ENCODE data around the gene NAGLU. TPM values are rescaled to one million over a fixed set of nuclear protein-coding genes. Genes with fewer than 3 reads are reported as not detected.
A peak's percentile ranks its signal among the peaks of the same experiment; 100 is the strongest.

Gene NAGLU
- total and polyA plus RNA-seq, 2 of the 13 experiments (the other 11 are each of a cell fraction or from before 2014, with no cell fraction given), result 28.2 to 40.1 TPM

DNA sequence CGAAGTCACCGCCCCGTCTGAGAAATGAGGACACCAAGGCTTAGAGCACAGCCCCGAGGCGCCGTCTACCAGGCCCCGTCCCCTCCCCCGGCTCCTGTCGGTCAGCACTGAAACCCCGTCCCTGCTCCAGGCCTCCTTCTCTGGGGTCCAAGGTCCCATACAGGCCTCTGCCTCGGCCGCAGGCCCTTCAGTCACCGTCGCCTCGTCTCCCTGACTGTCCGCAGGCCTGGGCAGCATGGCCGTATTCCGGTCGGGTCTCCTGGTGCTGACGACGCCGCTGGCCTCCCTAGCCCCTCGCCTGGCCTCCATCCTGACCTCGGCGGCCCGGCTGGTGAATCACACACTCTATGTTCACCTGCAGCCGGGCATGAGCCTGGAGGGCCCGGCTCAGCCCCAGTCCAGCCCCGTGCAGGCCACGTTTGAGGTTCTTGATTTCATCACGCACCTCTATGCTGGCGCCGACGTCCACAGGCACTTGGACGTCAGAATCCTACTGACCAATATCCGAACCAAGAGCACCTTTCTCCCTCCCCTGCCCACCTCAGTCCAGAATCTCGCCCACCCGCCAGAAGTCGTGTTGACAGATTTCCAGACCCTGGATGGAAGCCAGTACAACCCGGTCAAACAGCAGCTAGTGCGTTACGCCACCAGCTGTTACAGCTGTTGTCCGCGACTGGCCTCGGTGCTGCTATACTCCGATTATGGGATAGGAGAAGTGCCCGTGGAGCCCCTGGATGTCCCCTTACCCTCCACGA, 26.5 kb downstream of the NAGLU start (continued):
- TF ChIP-seq, protein P1, sequence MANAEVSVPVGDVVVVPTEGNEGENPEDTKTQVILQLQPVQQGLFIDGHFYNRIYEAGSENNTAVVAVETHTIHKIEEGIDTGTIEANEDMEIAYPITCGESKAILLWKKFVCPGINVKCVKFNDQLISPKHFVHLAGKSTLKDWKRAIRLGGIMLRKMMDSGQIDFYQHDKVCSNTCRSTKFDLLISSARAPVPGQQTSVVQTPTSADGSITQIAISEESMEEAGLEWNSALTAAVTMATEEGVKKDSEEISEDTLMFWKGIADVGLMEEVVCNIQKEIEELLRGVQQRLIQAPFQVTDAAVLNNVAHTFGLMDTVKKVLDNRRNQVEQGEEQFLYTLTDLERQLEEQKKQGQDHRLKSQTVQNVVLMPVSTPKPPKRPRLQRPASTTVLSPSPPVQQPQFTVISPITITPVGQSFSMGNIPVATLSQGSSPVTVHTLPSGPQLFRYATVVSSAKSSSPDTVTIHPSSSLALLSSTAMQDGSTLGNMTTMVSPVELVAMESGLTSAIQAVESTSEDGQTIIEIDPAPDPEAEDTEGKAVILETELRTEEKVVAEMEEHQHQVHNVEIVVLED (CRISPR knock-in tag; IDR thresholded peaks at IDR 0.05; ENCODE audit: borderline replicate concordance), result no peak; the same call in 1 of the 2 replicates
- 0 out of 2 replicates have a peak, but pooled peaks have one; percentile 19 for TF ChIP-seq U2AF2 (IDR thresholded peaks at IDR 0.05; ENCODE audit: low read depth, low read length)
- peak; percentile 51; the same call in 1 of the 2 replicates for TF ChIP-seq ZNF431 (CRISPR knock-in tag; IDR thresholded peaks at IDR 0.05; ENCODE audit: borderline replicate concordance, low read depth)
- TF ChIP-seq ZNF644 (CRISPR knock-in tag; IDR thresholded peaks at IDR 0.05; ENCODE audit: low read depth), result 0 out of 2 replicates have a peak, but pooled peaks have one; percentile 3
- no peak for TF ChIP-seq SP140L (CRISPR knock-in tag; IDR thresholded peaks at IDR 0.05; ENCODE audit: borderline replicate concordance)
- TF ChIP-seq SOX6 (IDR thresholded peaks at IDR 0.05), result no peak
- TF ChIP-seq SOX6 (CRISPR knock-in tag; IDR thresholded peaks at IDR 0.05), result peak; percentile 19; the same call in 1 of the 2 replicates
- TF ChIP-seq HES4 (CRISPR knock-in tag; IDR thresholded peaks at IDR 0.05; ENCODE audit: borderline replicate concordance), result peak; percentile 72
- no peak; the same call in 1 of the 2 replicates for TF ChIP-seq NCOR1 (IDR thresholded peaks at IDR 0.05; ENCODE audit: borderline replicate concordance, low read length)
- TF ChIP-seq EED (CRISPR knock-in tag; IDR thresholded peaks at IDR 0.05), result no peak; the same call in 1 of the 2 replicates
- TF ChIP-seq, protein P2, sequence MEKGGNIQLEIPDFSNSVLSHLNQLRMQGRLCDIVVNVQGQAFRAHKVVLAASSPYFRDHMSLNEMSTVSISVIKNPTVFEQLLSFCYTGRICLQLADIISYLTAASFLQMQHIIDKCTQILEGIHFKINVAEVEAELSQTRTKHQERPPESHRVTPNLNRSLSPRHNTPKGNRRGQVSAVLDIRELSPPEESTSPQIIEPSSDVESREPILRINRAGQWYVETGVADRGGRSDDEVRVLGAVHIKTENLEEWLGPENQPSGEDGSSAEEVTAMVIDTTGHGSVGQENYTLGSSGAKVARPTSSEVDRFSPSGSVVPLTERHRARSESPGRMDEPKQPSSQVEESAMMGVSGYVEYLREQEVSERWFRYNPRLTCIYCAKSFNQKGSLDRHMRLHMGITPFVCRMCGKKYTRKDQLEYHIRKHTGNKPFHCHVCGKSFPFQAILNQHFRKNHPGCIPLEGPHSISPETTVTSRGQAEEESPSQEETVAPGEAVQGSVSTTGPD (CRISPR knock-in tag; IDR thresholded peaks at IDR 0.05), result peak; percentile 73
- 0 out of 2 replicates have a peak, but pooled peaks have one; percentile 4 for TF ChIP-seq ETV6 (CRISPR knock-in tag; conservative IDR thresholded peaks at IDR 0.05)
- TF ChIP-seq, protein P3, sequence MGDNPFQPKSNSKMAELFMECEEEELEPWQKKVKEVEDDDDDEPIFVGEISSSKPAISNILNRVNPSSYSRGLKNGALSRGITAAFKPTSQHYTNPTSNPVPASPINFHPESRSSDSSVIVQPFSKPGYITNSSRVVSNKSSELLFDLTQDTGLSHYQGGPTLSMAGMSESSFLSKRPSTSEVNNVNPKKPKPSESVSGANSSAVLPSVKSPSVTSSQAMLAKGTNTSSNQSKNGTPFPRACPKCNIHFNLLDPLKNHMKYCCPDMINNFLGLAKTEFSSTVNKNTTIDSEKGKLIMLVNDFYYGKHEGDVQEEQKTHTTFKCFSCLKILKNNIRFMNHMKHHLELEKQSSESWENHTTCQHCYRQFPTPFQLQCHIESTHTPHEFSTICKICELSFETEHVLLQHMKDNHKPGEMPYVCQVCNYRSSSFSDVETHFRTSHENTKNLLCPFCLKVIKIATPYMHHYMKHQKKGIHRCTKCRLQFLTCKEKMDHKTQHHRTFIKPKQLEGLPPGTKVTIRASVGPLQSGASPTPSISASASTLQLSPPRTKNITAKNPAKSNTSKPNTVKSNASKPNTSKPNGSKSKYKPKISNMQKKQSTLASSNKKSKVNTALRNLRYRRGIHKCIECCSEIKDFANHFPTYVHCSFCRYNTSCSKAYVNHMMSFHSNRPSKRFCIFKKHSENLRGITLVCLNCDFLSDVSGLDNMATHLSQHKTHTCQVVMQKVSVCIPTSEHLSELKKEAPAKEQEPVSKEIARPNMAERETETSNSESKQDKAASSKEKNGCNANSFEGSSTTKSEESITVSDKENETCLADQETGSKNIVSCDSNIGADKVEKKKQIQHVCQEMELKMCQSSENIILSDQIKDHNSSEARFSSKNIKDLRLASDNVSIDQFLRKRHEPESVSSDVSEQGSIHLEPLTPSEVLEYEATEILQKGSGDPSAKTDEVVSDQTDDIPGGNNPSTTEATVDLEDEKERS (CRISPR knock-in tag; IDR thresholded peaks at IDR 0.05), result peak; percentile 82; the same call in 1 of the 2 replicates
- peak; percentile 51; the same call in 1 of the 2 replicates for TF ChIP-seq ZNF737 (CRISPR knock-in tag; IDR thresholded peaks at IDR 0.05; ENCODE audit: borderline replicate concordance)
- TF ChIP-seq, protein P4, sequence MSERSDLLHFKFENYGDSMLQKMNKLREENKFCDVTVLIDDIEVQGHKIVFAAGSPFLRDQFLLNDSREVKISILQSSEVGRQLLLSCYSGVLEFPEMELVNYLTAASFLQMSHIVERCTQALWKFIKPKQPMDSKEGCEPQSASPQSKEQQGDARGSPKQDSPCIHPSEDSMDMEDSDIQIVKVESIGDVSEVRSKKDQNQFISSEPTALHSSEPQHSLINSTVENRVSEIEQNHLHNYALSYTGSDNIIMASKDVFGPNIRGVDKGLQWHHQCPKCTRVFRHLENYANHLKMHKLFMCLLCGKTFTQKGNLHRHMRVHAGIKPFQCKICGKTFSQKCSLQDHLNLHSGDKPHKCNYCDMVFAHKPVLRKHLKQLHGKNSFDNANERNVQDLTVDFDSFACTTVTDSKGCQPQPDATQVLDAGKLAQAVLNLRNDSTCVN (CRISPR knock-in tag; IDR thresholded peaks at IDR 0.05; ENCODE audit: borderline replicate concordance), result peak; percentile 69
- no peak for TF ChIP-seq THYN1 (CRISPR knock-in tag; IDR thresholded peaks at IDR 0.05; ENCODE audit: borderline replicate concordance, low read depth)
- no peak; the same call in 1 of the 2 replicates for TF ChIP-seq RFXAP (CRISPR knock-in tag; IDR thresholded peaks at IDR 0.05; ENCODE audit: borderline replicate concordance)
- TF ChIP-seq GTF3A (CRISPR knock-in tag; conservative IDR thresholded peaks at IDR 0.05), result no peak
- no peak for TF ChIP-seq ZNF205 (CRISPR knock-in tag; IDR thresholded peaks at IDR 0.05)
- TF ChIP-seq SSRP1 (CRISPR knock-in tag; IDR thresholded peaks at IDR 0.05), result peak; percentile 90; the same call in 1 of the 2 replicates

Measured in HepG2 (cell line).